HCT116 (cell line): ENCODE results near the gene SETD2. TPM values are rescaled to one million over a fixed set of nuclear protein-coding genes. Genes with fewer than 3 reads are reported as not detected.

Experiments used
- ATAC-seq: fragments of 200-7000 bp; cut with Tn5 transposase; 2 replicates; pipeline ENCODE4 v1.9.1; 2020; ENCODE audit warnings: mild to moderate bottlenecking, moderate library complexity
- BruUV-seq: library from RNA; stranded (reverse); fragments of 400-500 nt; replicated peaks from 2 replicates; lab custom pipeline; 2021; lab: Mats Ljungman, UMichigan
- CTCF ChIA-PET: fragments of 300-600 bp; sonication (Branson Sonifier 250); formaldehyde crosslinking; loops from one replicate; lab custom pipeline; 2021; ENCODE audit warnings: antibody characterized with exemption; lab: Charles Lee
- POLR2A ChIA-PET: fragments of 300-600, 350-600 bp; sonication (Branson Sonifier 250); formaldehyde crosslinking; loops from one replicate; lab custom pipeline; 2021; ENCODE audit warnings: antibody characterized with exemption; lab: Charles Lee
- RAD21 ChIA-PET, 2 experiments: fragments of 300-600 bp; sonication (Branson Sonifier 250); formaldehyde crosslinking; loops; one replicate each; lab custom pipeline; 2023; ENCODE audit warnings: low total read pairs in 2 of 2; ENCODE audit not compliant: uncharacterized antibody in 2 of 2, unreplicated experiment in 2 of 2, low non-redundant PET in 1 of 2; lab: Charles Lee
- DNase-seq: peaks from one replicate; pipeline ENCODE4 v3.0.0-alpha.2; 2010; ENCODE audit warnings: low read depth, low spot score
- H2AFZ ChIP-seq: fragments of 200-600 bp; shearing (Covaris generic), sonication (generic); 2 replicates; pipeline ENCODE4 v1.6.1; 2017; ENCODE audit warnings: low read depth, mixed run types, mixed read lengths, antibody characterized with exemption, low read length; ENCODE audit not compliant: poor library complexity, severe bottlenecking
- H3K27ac ChIP-seq: 2 replicates; pipeline ENCODE4 v1.5.1; 2012; ENCODE audit warnings: low read depth, low read length
- H3K27me3 ChIP-seq: fragments of 200-600 bp; sonication (generic); 2 replicates; pipeline ENCODE4 v1.6.1; 2016; ENCODE audit warnings: mixed run types, low read length, mixed read lengths; ENCODE audit not compliant: insufficient read depth
- H3K36me3 ChIP-seq, 2 experiments: fragments of 200-500 bp in 1 of 2; fragments of 200-600 bp in 1 of 2; sonication (Bioruptor generic) in 1 of 2; sonication (generic) in 1 of 2; 2 replicates each; pipeline versions ENCODE4 v1.5.1 to v1.6.1; 2014 to 2016; ENCODE audit warnings: low read length in 2 of 2, inconsistent platforms in 1 of 2, mixed read lengths in 1 of 2, mixed run types in 1 of 2; ENCODE audit not compliant: insufficient read depth in 2 of 2, control insufficient read depth in 1 of 2
- H3K4me1 ChIP-seq, 2 experiments: fragments of 200-600 bp in 1 of 2; sonication (generic) in 1 of 2; 2 replicates each; pipeline versions ENCODE4 v1.5.1 to v1.6.1; 2012 to 2017; ENCODE audit warnings: low read length in 2 of 2, inconsistent platforms in 1 of 2, mild to moderate bottlenecking in 1 of 2, mixed read lengths in 1 of 2, mixed run types in 1 of 2, moderate library complexity in 1 of 2; ENCODE audit not compliant: insufficient read depth in 2 of 2, control insufficient read depth in 1 of 2
- H3K4me2 ChIP-seq: fragments of 200-600 bp; sonication (generic); 2 replicates; pipeline ENCODE4 v1.6.1; 2017; ENCODE audit warnings: mixed run types, low read length, mixed read lengths
- H3K4me3 ChIP-seq, 2 experiments: fragments of 200-600 bp in 1 of 2; sonication (generic) in 1 of 2; replicated peaks in 1 of 2; 2 replicates each; pipeline ENCODE4 v1.5.1; 2011 to 2016; ENCODE audit warnings: low read length in 2 of 2, control low read depth in 1 of 2, low read depth in 1 of 2, mild to moderate bottlenecking in 1 of 2, mixed read lengths in 1 of 2, mixed run types in 1 of 2
- H3K79me2 ChIP-seq: fragments of 200-600 bp; sonication (generic); 2 replicates; pipeline ENCODE4 v1.6.1; 2017; ENCODE audit warnings: mild to moderate bottlenecking, mixed run types, low read length, moderate library complexity, mixed read lengths; ENCODE audit not compliant: insufficient read depth
- H3K9ac ChIP-seq: fragments of 200-600 bp; sonication (generic); 2 replicates; pipeline ENCODE4 v1.6.1; 2016; ENCODE audit warnings: low read length, mixed read lengths
- H3K9me2 ChIP-seq: fragments of 200-600 bp; sonication (generic), shearing (Covaris generic); 2 replicates; pipeline ENCODE4 v1.6.1; 2017; ENCODE audit warnings: mixed run types, mild to moderate bottlenecking, moderate library complexity; ENCODE audit not compliant: insufficient read depth
- H3K9me3 ChIP-seq, 2 experiments: fragments of 200-500 bp in 1 of 2; fragments of 200-600 bp in 1 of 2; sonication (Bioruptor generic) in 1 of 2; sonication (generic) in 1 of 2; 2 replicates each; pipeline ENCODE4 v1.6.1; 2014 to 2017; ENCODE audit warnings: low read length in 2 of 2, mixed read lengths in 2 of 2, inconsistent platforms in 1 of 2, low read depth in 1 of 2, mild to moderate bottlenecking in 1 of 2, mixed run types in 1 of 2, moderate library complexity in 1 of 2; ENCODE audit not compliant: control insufficient read depth in 1 of 2, insufficient read depth in 1 of 2
- H4K20me1 ChIP-seq: fragments of 200-600 bp; sonication (generic), shearing (Covaris generic); 2 replicates; pipeline ENCODE4 v1.6.1; 2017; ENCODE audit warnings: mixed run types, mild to moderate bottlenecking, moderate library complexity; ENCODE audit not compliant: insufficient read depth
- CBX3 ChIP-seq: IDR thresholded peaks from 2 replicates; pipeline ENCODE4 v1.6.1; 2012; ENCODE audit warnings: low read depth
- CEBPB ChIP-seq: IDR thresholded peaks from 2 replicates; pipeline ENCODE4 v1.6.1; 2012; ENCODE audit warnings: low read depth
- CTCF ChIP-seq, 3 experiments: fragments of 200-600 bp in 1 of 3; sonication (generic) in 1 of 3; IDR thresholded peaks in 2 of 3; conservative IDR thresholded peaks in 1 of 3; 2 replicates each; pipeline ENCODE4 v1.5.1; 2012 to 2017; ENCODE audit warnings: low read depth in 2 of 3, low read length in 2 of 3, antibody characterized with exemption in 1 of 3, borderline replicate concordance in 1 of 3, control low read depth in 1 of 3, mild to moderate bottlenecking in 1 of 3, mixed read lengths in 1 of 3, mixed run types in 1 of 3, moderate library complexity in 1 of 3; ENCODE audit not compliant: insufficient read depth in 1 of 3
- EGR1 ChIP-seq: IDR thresholded peaks from 2 replicates; pipeline ENCODE4 v1.6.1; 2012; ENCODE audit warnings: low read depth
- ELF1 ChIP-seq: IDR thresholded peaks from 2 replicates; pipeline ENCODE4 v1.6.1; 2012; ENCODE audit warnings: low read depth, borderline replicate concordance
- EZH2 ChIP-seq: fragments of 200-600 bp; sonication (generic); IDR thresholded peaks from 2 replicates; pipeline ENCODE4 v1.6.1; 2017; ENCODE audit warnings: antibody characterized with exemption, mixed run types
- EZH2phosphoT487 ChIP-seq: fragments of 200-600 bp; IDR thresholded peaks from 2 replicates; pipeline ENCODE4 v1.6.1; 2018; ENCODE audit warnings: antibody characterized with exemption, borderline replicate concordance
- FOSL1 ChIP-seq: IDR thresholded peaks from 2 replicates; pipeline ENCODE4 v1.6.1; 2012; ENCODE audit warnings: low read depth
- JUND ChIP-seq: IDR thresholded peaks from 2 replicates; pipeline ENCODE4 v1.6.1; 2012
- MAX ChIP-seq: IDR thresholded peaks from 2 replicates; pipeline ENCODE4 v1.6.1; 2012
- POLR2AphosphoS5 ChIP-seq: IDR thresholded peaks from 2 replicates; pipeline ENCODE4 v1.6.1; 2011; ENCODE audit warnings: mild to moderate bottlenecking, low read depth, low read length, moderate library complexity
- RAD21 ChIP-seq: IDR thresholded peaks from 2 replicates; pipeline ENCODE4 v1.6.1; 2012; ENCODE audit warnings: low read depth, mild to moderate bottlenecking
- TCF7L2 ChIP-seq: IDR thresholded peaks from 2 replicates; pipeline ENCODE4 v1.7.0; 2011; ENCODE audit warnings: borderline replicate concordance, inconsistent platforms; ENCODE audit not compliant: insufficient read depth, insufficient read length; ENCODE audit errors: extremely low read depth
- YY1 ChIP-seq: IDR thresholded peaks from 2 replicates; pipeline ENCODE4 v1.6.1; 2011; ENCODE audit warnings: low read length, low read depth, moderate library complexity, mild to moderate bottlenecking; ENCODE audit not compliant: insufficient replicate concordance; ENCODE audit errors: extremely low read depth
- ZFX ChIP-seq: fragments of 450-650 bp; IDR thresholded peaks from 2 replicates; pipeline ENCODE4 v1.6.1; 2017
- ZNF274 ChIP-seq: fragments of 200-500 bp; sonication (Bioruptor generic); IDR thresholded peaks from 2 replicates; pipeline ENCODE4 v1.6.1; 2014; ENCODE audit warnings: mild to moderate bottlenecking, low read depth, low read length, inconsistent platforms
- intact Hi-C: fragments of 100-400 bp; cut with micrococcal nuclease; formaldehyde crosslinking; loops from 2 replicates; pipeline ENCODE4 v1.10.0; 2022
- total RNA-seq: library from RNA; stranded (reverse); gene quantifications from one replicate; pipeline ENCODE4 v1.2.1, GENCODE V29; 2021; ENCODE audit not compliant: unreplicated experiment

Gene SETD2
- total RNA-seq, 1 experiment from 2014 or later, result 33.0 TPM

- ChIA-PET POLR2A (no interaction called here), RAD21 (no interaction called here)
Measured at GRCh38 chr3:47000198-47000815, 163.6 kb downstream of the SETD2 start.

GRCh38 chr3:46999516-47000197 is 164.3 kb downstream of the SETD2 start:
- no TSS peak for BruUV-seq
- H3K27me3 ChIP-seq, result no peaks in the 10 kb centered on the region
- TF ChIP-seq EZH2 (no peak), CBX3 (no peak), CTCF (IDR thresholded peaks at IDR 0.05 in 2 of 3, conservative IDR thresholded peaks at IDR 0.05 in 1 of 3; ENCODE audit: borderline replicate concordance in 1 of 3, insufficient read depth in 1 of 3, low read depth in 2 of 3, low read length in 2 of 3) (no peak), EGR1 (no peak), ZFX (no peak), MAX (no peak)
- no peak for ATAC-seq
- peaks cover 0 to 18% of the 10 kb centered on the region in 2 experiments; a peak in 2 of 4 replicates for H3K36me3 ChIP-seq
- ChIA-PET RAD21 (no interaction called here), CTCF (no interaction called here), POLR2A (no interaction called here)
- H3K4me3 ChIP-seq, result no peak overlapping the region
- no peak overlapping the region for H3K27ac ChIP-seq
- H3K9ac ChIP-seq, result no peak overlapping the region
- peaks cover 0 to 15% of the 10 kb centered on the region in 2 experiments; a peak in 1 of 4 replicates for H3K4me1 ChIP-seq
- H3K4me2 ChIP-seq, result no peak overlapping the region
- intact Hi-C loops, result no loop called here
- H3K9me2 ChIP-seq, result no peaks in the 10 kb centered on the region
- no peak for DNase-seq
- no peak overlapping the region for H2AFZ ChIP-seq
- no peaks in the 10 kb centered on the region for H3K9me3 ChIP-seq
- no peaks in the 10 kb centered on the region for H4K20me1 ChIP-seq
- no peaks in the 10 kb centered on the region for H3K79me2 ChIP-seq

More at GRCh38 chr3:47000198-47000815, 163.6 kb downstream of the SETD2 start:
- no peaks in the 10 kb centered on the region for H3K27me3 ChIP-seq
- peaks cover 0 to 17% of the 10 kb centered on the region in 2 experiments; a peak in 2 of 4 replicates for H3K36me3 ChIP-seq
- ATAC-seq, result no peak; the same call in 1 of the 2 replicates
- TF ChIP-seq RAD21 (no peak), CEBPB (no peak), YY1 (no peak), JUND (no peak), POLR2AphosphoS5 (no peak), ELF1 (no peak), FOSL1 (no peak), EGR1 (no peak), TCF7L2 (no peak), EZH2phosphoT487 (no peak), ZNF274 (no peak), CBX3 (no peak)
- no peaks in the 10 kb centered on the region for H4K20me1 ChIP-seq
- H3K27ac ChIP-seq, result no peak overlapping the region
- 0 out of 2 replicates have a peak overlapping the region, but pooled peaks have one; percentile 7 for H3K4me2 ChIP-seq
- no peak overlapping the region for H3K4me3 ChIP-seq
- CTCF ChIA-PET, result no interaction called here
- H3K9ac ChIP-seq, result no peak overlapping the region
- peaks cover 0 to 15% of the 10 kb centered on the region in 2 experiments; a peak in 1 of 4 replicates for H3K4me1 ChIP-seq
- no peak for DNase-seq
- no peaks in the 10 kb centered on the region for H3K79me2 ChIP-seq
- no TSS peak for BruUV-seq
- H3K9me3 ChIP-seq, result no peaks in the 10 kb centered on the region
- no peak overlapping the region for H2AFZ ChIP-seq
- H3K9me2 ChIP-seq, result no peaks in the 10 kb centered on the region
- intact Hi-C loops, result no loop called here
